GM23248 (cell line): ENCODE data around the gene TBC1D23. TPM values are rescaled to one million over a fixed set of nuclear protein-coding genes. Genes with fewer than 3 reads are reported as not detected.

Experiments used
- DNase-seq: peaks from one replicate; pipeline ENCODE4 v3.0.0-alpha.2; 2015
- H2AFZ ChIP-seq: fragments of 200-600 bp; sonication (generic); 2 replicates; pipeline ENCODE4 v1.6.1; 2016; ENCODE audit warnings: antibody characterized with exemption
- H3F3A ChIP-seq: fragments of 200-600 bp; sonication (generic); 2 replicates; pipeline ENCODE4 v1.6.1; 2016; ENCODE audit warnings: mild to moderate bottlenecking, antibody characterized with exemption, mixed run types; ENCODE audit not compliant: insufficient read depth
- H3K27ac ChIP-seq: fragments of 200-600 bp; sonication (generic); 2 replicates; pipeline ENCODE4 v1.5.1; 2016; ENCODE audit warnings: mild to moderate bottlenecking
- H3K27me3 ChIP-seq: fragments of 200-600 bp; sonication (generic); replicated peaks from 2 replicates; pipeline ENCODE4 v1.6.1; 2016; ENCODE audit warnings: mild to moderate bottlenecking; ENCODE audit not compliant: insufficient read depth
- H3K36me3 ChIP-seq: fragments of 200-600 bp; sonication (generic); 2 replicates; pipeline ENCODE4 v1.6.1; 2016; ENCODE audit warnings: low read depth, mild to moderate bottlenecking
- H3K4me1 ChIP-seq: fragments of 200-600 bp; sonication (generic); 2 replicates; pipeline ENCODE4 v1.6.1; 2016; ENCODE audit warnings: mild to moderate bottlenecking; ENCODE audit not compliant: insufficient read depth
- H3K4me2 ChIP-seq: fragments of 200-600 bp; sonication (generic); one replicate; pipeline ENCODE4 v1.6.1; 2016; ENCODE audit warnings: mild to moderate bottlenecking; ENCODE audit not compliant: unreplicated experiment
- H3K4me3 ChIP-seq: fragments of 200-600 bp; sonication (generic); 2 replicates; pipeline ENCODE4 v1.5.1; 2016; ENCODE audit warnings: mild to moderate bottlenecking
- H3K79me2 ChIP-seq: fragments of 200-600 bp; sonication (generic); 2 replicates; pipeline ENCODE4 v1.6.1; 2016; ENCODE audit warnings: mild to moderate bottlenecking; ENCODE audit not compliant: insufficient read depth
- H3K9ac ChIP-seq: fragments of 200-600 bp; sonication (generic); 2 replicates; pipeline ENCODE4 v1.6.1; 2016; ENCODE audit warnings: mild to moderate bottlenecking
- H3K9me2 ChIP-seq: fragments of 200-600 bp; sonication (generic); 2 replicates; pipeline ENCODE4 v1.6.1; 2016; ENCODE audit warnings: mixed run types, mild to moderate bottlenecking, moderate library complexity; ENCODE audit not compliant: insufficient read depth
- H3K9me3 ChIP-seq: fragments of 200-600 bp; sonication (generic); one replicate; pipeline ENCODE4 v1.6.1; 2017; ENCODE audit warnings: low read depth
- H4K20me1 ChIP-seq: fragments of 200-600 bp; sonication (generic); 2 replicates; pipeline ENCODE4 v1.6.0; 2016; ENCODE audit not compliant: insufficient read depth
- EZH2 ChIP-seq: fragments of 200-600 bp; sonication (generic); IDR thresholded peaks from 2 replicates; pipeline ENCODE4 v1.6.1; 2018; ENCODE audit warnings: antibody characterized with exemption, mild to moderate bottlenecking; ENCODE audit not compliant: insufficient read depth, poor library complexity, severe bottlenecking
- EZH2phosphoT487 ChIP-seq: fragments of 200-600 bp; sonication (generic); IDR thresholded peaks from 2 replicates; pipeline ENCODE4 v1.6.1; 2018; ENCODE audit warnings: antibody characterized with exemption, moderate library complexity, mild to moderate bottlenecking, low read depth; ENCODE audit not compliant: insufficient read depth
- WGBS, 2 experiments: methylation state at CpG; one replicate each; pipeline ENCODE4 v1.1.6; 2015 to 2017; ENCODE audit warnings: low lambda C conversion rate in 2 of 2, low coverage in 1 of 2; ENCODE audit errors: missing lambda C conversion rate in 2 of 2; 5-methylcytosine and 5-hydroxymethylcytosine counted together
- in situ Hi-C: fragments of 300-500 bp; cut with MboI; formaldehyde crosslinking; loops from 2 replicates; pipeline ENCODE4 v1.15.0; 2020
- polyA plus RNA-seq: library from polyadenylated mRNA; unstranded; fragments of >200 nt; fragmentation: Nextera tagmentation; extraction: Ambion mirVana; gene quantifications from 2 replicates; pipeline ENCODE4 v1.2.1, GENCODE V29; 2016
- total RNA-seq: library from RNA; depleted of rRNA; stranded (reverse); fragments of >200 nt; shearing (Covaris generic); gene quantifications from 2 replicates; pipeline ENCODE4 v1.2.3, GENCODE V29; 2014

TBC1D23 gene
- total and polyA plus RNA-seq, 2 experiments from 2014 or later: 54.1 to 82.5 TPM

GRCh38 chr3:100310355-100310965 is 49.7 kb downstream of the TBC1D23 start:
- 72 to 76% methylated on average over 3 of the region's 3 CpGs for WGBS, 2 experiments

GRCh38 chr3:100311011-100311410 is 50.2 kb downstream of the TBC1D23 start:
- Histone ChIP-seq H3K27me3 (no peaks in the 10 kb centered on the region), H3K9me3 (no peaks in the 10 kb centered on the region), H3K27ac (no peak overlapping the region), H4K20me1 (no peaks in the 10 kb centered on the region), H3K9ac (0 out of 2 replicates have a peak overlapping the region, but pooled peaks have one; percentile 0), H3K4me3 (peak overlapping the region; percentile 40), H3F3A (peaks cover 31% of the 10 kb centered on the region), H3K4me1 (no peaks in the 10 kb centered on the region; the same call in 1 of the 2 replicates), H3K36me3 (peaks cover 47% of the 10 kb centered on the region), H3K4me2 (peak overlapping the region; percentile 1), H3K9me2 (no peaks in the 10 kb centered on the region), H2AFZ (no peak overlapping the region), H3K79me2 (0 out of 2 replicates have a peak, but pooled peaks cover 3% of the 10 kb centered on the region)
- in situ Hi-C loops: no loop called here
- DNase-seq: peak; percentile 15
- TF ChIP-seq EZH2: no peak
- TF ChIP-seq EZH2phosphoT487: no peak
- WGBS, 2 experiments: 81 to 82% methylated on average over 2 of the region's 2 CpGs

More at GRCh38 chr3:100310355-100310965, 49.7 kb downstream of the TBC1D23 start:
- in situ Hi-C loops: no loop called here
- Histone ChIP-seq H3K4me1 (no peaks in the 10 kb centered on the region; the same call in 1 of the 2 replicates), H3K27me3 (no peaks in the 10 kb centered on the region), H3K9me3 (no peaks in the 10 kb centered on the region), H3K4me3 (no peak overlapping the region), H3K9ac (0 out of 2 replicates have a peak overlapping the region, but pooled peaks have one; percentile 0), H3K36me3 (peaks cover 51% of the 10 kb centered on the region), H3K4me2 (peak overlapping the region; percentile 1), H4K20me1 (no peaks in the 10 kb centered on the region), H2AFZ (no peak overlapping the region), H3F3A (peaks cover 25% of the 10 kb centered on the region), H3K27ac (no peak overlapping the region), H3K79me2 (0 out of 2 replicates have a peak, but pooled peaks cover 8% of the 10 kb centered on the region), H3K9me2 (no peaks in the 10 kb centered on the region)
- no peak for DNase-seq
- no peak for TF ChIP-seq EZH2phosphoT487
- TF ChIP-seq EZH2: no peak

- no peaks in the 10 kb centered on the region for H4K20me1 ChIP-seq
- DNase-seq: peak; percentile 76
- H3K4me3 ChIP-seq: no peak overlapping the region
- H3K9me2 ChIP-seq: no peaks in the 10 kb centered on the region
- no peak overlapping the region for H3K4me2 ChIP-seq
- H2AFZ ChIP-seq: peak overlapping the region; percentile 1; the same call in 1 of the 2 replicates
- peaks cover 20% of the 10 kb centered on the region for H3K79me2 ChIP-seq
- H3F3A ChIP-seq: peaks cover 11% of the 10 kb centered on the region
- TF ChIP-seq EZH2phosphoT487 (no peak), EZH2 (no peak)
- H3K9me3 ChIP-seq: no peaks in the 10 kb centered on the region
- peaks cover 36% of the 10 kb centered on the region for H3K36me3 ChIP-seq
- peak overlapping the region; percentile 38 for H3K27ac ChIP-seq
- in situ Hi-C loops: no loop called here
- peaks cover 7% of the 10 kb centered on the region; the same call in 1 of the 2 replicates for H3K4me1 ChIP-seq
- WGBS, 2 experiments: 27 to 29% methylated on average over 8 of the region's 8 CpGs
- peak overlapping the region; percentile 24; the same call in 1 of the 2 replicates for H3K9ac ChIP-seq
- no peaks in the 10 kb centered on the region for H3K27me3 ChIP-seq
Measured at GRCh38 chr3:100316641-100317069, 55.9 kb downstream of the TBC1D23 start.

GRCh38 chr3:100317912-100318311 is 57.1 kb downstream of the TBC1D23 start:
- Histone ChIP-seq H2AFZ (no peak overlapping the region), H3K79me2 (peaks cover 24% of the 10 kb centered on the region), H3K4me1 (peaks cover 13% of the 10 kb centered on the region), H3K27ac (no peak overlapping the region), H3K9ac (no peak overlapping the region), H3K9me3 (no peaks in the 10 kb centered on the region), H3K4me2 (no peak overlapping the region), H4K20me1 (no peaks in the 10 kb centered on the region), H3K27me3 (no peaks in the 10 kb centered on the region), H3K4me3 (no peak overlapping the region), H3K9me2 (no peaks in the 10 kb centered on the region), H3K36me3 (peaks cover 32% of the 10 kb centered on the region), H3F3A (peaks cover 11% of the 10 kb centered on the region)
- WGBS, 2 experiments: 91 to 99% methylated on average over 2 of the region's 2 CpGs
- DNase-seq: no peak
- in situ Hi-C loops: no loop called here
- no peak for TF ChIP-seq EZH2phosphoT487
- TF ChIP-seq EZH2: no peak
